Vagina (tissue), 2 donors: Measurements from ENCODE around the gene POMT2.

Experiments used
- CTCF ChIP-seq, 3 experiments: fragments of 450-650 bp in 2 of 3; fragments of 200-600 bp in 1 of 3; sonication (generic) in 1 of 3; IDR thresholded peaks; one replicate each; pipeline ENCODE4 v1.5.1; 2017 to 2019; ENCODE audit warnings: antibody characterized with exemption in 3 of 3, mild to moderate bottlenecking in 2 of 3, moderate library complexity in 2 of 3
- POLR2A ChIP-seq, 2 donors: fragments of 450-650 bp; IDR thresholded peaks; one replicate each; pipeline ENCODE4 v1.6.1; 2017; ENCODE audit warnings: antibody characterized with exemption in 2 of 2, mild to moderate bottlenecking in 2 of 2, moderate library complexity in 2 of 2

- no peak for TF ChIP-seq POLR2A (IDR thresholded peaks at IDR 0.05)
- no peak for TF ChIP-seq CTCF (IDR thresholded peaks at IDR 0.05)
Observed at GRCh38 chr14:77303417-77304156, 17.1 kb downstream of the POMT2 start.
